Skin epidermis (tissue), 12 donors: ENCODE measurements around the gene DNAJC18.
"Not testable (repeated sequence)": the region's sequence is repeated elsewhere in the genome, so short reads cannot be mapped to it uniquely, and the experiment has no call there.

Experiments
- H3K27ac ChIP-seq, 21 experiments: fragments of 200-600 bp; sonication (generic) in 11 of 21; one replicate each; pipeline ENCODE4 v1.5.0; 2020; ENCODE audit warnings: mild to moderate bottlenecking in 3 of 21, inconsistent platforms in 2 of 21, moderate library complexity in 2 of 21
- H3K4me3 ChIP-seq, 7 experiments: fragments of 200-600 bp; sonication (generic) in 2 of 7; one replicate each; pipeline ENCODE4 v1.5.0; 2020; ENCODE audit warnings: inconsistent platforms in 2 of 7, mild to moderate bottlenecking in 2 of 7, moderate library complexity in 1 of 7

Gene DNAJC18

DNA sequence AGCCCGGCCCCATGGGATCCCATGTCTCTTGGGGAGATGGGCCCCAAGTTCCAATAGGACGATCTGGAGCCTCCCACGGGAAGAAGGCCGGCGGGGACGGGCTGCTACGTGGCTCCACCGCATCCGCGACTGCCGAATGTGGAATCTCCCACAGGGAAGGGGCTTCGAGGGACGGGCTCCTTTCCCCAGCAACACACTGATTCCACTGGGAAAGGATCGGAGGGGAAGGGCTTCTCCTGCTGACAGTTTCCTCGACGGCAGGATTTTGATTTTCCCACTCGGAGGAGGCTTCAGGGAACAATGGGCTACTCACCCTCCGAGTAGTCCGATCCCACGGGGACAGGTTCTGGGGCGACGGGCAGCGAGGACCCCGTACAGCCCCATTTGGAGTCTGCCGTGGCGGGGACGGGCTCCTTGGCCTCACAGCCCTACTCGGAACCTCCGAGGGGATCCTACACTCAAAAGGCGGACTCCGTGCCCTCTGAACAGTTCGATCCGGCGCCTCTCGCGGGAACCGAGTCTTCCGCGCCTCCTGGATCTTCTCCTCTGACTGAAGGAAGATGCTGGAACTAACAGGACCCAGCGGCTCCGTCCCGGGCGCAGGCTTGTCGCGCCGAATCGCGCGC lies 45.7 kb downstream of the DNAJC18 start:
- peak overlapping the region in 14 of 21 experiments; percentile 16 to 86 (median 66) for H3K27ac ChIP-seq
- peak overlapping the region; percentile 36 to 67 (median 51) for H3K4me3 ChIP-seq

- H3K27ac ChIP-seq = peak overlapping the region in 18 of 21 experiments; percentile 7 to 86 (median 64)
Observed at GRCh38 chr5:139392678-139393496, 46.4 kb downstream of the DNAJC18 start.

DNA sequence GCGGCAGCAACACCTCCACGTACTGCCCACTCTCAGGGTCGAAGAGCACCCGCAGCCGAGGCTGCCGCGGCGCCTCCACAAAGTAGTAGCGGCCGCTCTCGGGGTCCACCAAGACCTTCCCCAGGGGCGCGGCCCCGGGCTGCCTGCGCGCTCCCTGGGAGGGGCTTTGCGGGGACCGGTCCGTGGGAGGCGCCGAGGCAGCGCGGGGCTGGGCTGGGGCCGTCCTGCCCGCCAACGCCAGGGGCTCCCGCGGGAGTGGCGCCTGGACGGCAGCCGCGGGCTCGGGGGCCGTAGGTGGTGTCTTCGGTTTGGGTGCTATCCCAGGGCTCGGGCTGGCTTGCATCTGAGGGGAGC lies 47.0 kb downstream of the DNAJC18 start:
- Histone ChIP-seq H3K4me3 (peak overlapping the region; percentile 36 to 67 (median 51)), H3K27ac (peak overlapping the region in 20 of 21 experiments; percentile 7 to 86 (median 64))

More at GRCh38 chr5:139392678-139393496, 46.4 kb downstream of the DNAJC18 start:
- peak overlapping the region; percentile 36 to 67 (median 51) for H3K4me3 ChIP-seq

DNA sequence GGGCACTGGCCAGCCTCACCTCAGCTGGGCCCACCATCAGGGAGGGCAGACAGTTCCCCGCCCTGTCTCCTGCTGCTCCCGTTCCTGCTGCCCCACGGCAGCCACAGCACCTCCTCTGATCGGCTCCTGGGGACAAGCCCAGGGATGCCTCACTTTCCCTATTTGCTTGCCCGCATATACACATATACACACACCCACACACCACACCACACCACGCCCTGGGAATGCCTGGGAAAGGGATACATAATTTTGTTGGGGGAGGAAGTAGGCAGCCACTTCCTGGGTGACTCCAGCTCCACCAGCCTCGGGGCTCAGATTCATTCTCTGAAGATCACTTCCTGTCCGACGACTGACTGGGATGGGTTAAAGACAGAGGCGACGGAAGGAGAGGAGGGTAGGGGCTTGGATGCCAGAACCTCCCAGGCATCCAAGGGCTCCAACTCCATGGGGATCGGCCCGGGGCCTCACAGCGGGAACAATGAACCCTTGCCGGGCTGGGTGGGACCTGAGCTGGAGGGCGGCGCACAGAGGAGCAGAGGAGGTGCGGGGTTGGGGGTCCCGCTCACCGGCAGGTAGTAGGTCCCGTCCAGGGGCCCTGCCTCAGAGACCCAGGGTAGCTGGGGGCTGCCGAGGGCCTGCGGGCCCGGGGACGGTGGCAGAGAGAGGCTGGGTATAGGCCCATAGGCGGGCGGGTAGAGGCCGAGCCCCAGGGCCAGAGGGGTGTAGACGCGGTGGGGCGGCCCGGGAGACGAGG lies 47.6 kb downstream of the DNAJC18 start:
- H3K27ac ChIP-seq = peak overlapping the region; percentile 6 to 86 (median 63)
- peak overlapping the region; percentile 36 to 67 (median 51) for H3K4me3 ChIP-seq

DNA sequence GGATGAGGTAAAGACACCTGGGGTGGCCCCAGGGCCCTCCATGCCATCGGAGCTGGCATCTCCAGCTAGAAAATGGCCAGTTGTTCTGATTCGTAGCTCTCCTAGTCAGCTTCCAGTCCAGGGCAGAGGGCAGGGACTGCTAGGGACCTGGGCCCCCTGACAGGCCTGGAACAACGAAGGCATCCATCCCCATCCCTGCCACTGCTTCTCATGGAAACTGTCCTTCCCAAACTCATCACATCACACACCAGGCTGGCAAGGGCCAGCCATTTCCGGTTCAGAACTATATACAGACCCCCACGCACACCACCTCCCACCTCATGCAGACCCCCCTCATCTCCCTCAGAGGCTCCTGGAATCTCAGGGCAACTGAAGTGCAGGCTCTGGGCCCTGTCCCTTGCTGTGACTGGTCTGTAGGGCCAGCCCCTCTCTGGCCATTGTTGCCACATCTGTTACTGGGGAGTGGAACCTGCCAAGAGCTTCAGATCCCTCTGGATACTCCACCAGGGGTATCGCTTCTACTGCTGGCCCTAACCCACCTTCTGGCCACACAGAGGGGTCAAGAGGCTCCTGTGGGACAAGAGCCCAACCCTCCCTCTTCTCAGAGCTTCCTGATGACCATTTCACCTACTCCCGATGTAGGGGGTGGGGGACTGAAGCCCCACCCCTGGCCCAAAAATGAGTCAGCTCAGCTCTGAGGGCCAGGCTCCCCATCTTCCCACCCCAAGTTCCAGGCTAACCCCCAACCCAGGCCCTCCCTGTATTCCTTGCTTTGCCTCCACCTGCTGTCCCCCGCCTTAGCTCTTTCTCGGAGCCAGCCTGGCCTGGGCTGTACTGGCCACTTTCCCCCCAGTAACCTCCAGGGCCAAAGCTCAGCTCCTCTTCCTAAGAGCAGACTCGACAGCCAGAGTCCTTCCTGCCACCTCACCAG lies 48.4 kb downstream of the DNAJC18 start:
- Histone ChIP-seq H3K4me3 (peak overlapping the region in 2 of 7 experiments; percentile 50 to 62), H3K27ac (peak overlapping the region in 19 of 21 experiments; percentile 6 to 86 (median 63))

DNA sequence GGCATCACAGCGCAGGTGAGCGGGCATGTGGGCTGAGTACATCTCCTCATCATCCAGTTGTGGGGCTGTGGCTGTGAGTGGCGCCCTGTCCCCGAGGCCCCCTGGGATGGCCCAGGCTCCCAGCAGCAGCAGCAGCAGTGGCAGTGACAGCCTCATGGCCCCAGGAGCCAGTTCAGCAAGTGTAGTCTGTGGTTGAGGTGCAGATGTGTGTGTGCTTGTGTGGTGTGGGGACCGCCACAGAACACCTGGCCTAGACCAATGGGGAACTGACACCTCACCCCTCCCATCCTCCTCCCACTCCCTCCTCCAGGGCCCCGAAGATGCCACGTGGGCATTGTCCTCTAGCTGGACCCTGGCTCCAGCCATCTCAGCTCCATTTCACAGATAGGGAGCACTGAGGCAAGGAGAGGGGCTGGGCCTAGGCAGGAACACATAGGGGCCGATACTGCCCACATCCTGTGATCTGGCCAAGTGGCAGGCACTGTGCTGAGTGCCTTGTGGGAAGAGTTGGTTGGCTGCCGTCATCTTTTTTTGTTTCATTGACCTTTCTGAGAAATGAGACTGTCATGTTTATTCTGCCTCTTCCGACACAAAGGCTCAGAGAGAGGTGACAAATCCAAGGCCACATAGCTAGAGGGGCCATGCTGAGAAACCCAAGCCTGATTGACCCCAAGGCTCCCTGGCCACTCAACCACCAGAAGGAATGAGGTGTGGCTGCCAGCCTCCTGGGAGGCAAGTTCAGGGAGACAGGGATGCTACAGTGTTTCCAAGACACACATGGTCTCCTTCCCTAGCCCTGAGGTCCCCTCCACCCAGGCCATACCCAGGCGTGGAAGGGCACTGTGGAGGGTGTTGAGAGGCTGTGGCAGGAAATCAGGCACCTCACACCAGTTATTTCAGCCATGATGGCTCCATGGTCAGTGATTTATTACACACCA lies 49.4 kb downstream of the DNAJC18 start, which contains the start of gene MZB1:
TSS of gene MZB1 (minus strand) at position 213 of the 938 bp plus-strand sequence. CDS start at position 156, 57 bp downstream.
- peak within 1 kb of the TSS in 1 of 7 experiments; percentile 8 for H3K4me3 ChIP-seq
- H3K27ac ChIP-seq = peak within 1 kb of the TSS in 16 of 21 experiments; percentile 6 to 86 (median 64)

- Histone ChIP-seq H3K27ac (peak overlapping the region in 11 of 21 experiments; percentile 1 to 69 (median 19)), H3K4me3 (peak overlapping the region in 1 of 7 experiments; percentile 8)
Observed at GRCh38 chr5:139388198-139388821, 51.0 kb downstream of the DNAJC18 start.

GRCh38 chr5:139387611-139388197 lies 51.6 kb downstream of the DNAJC18 start:
- Histone ChIP-seq H3K27ac (peak overlapping the region in 11 of 21 experiments; percentile 1 to 69 (median 24)), H3K4me3 (no peak overlapping the region)

DNA sequence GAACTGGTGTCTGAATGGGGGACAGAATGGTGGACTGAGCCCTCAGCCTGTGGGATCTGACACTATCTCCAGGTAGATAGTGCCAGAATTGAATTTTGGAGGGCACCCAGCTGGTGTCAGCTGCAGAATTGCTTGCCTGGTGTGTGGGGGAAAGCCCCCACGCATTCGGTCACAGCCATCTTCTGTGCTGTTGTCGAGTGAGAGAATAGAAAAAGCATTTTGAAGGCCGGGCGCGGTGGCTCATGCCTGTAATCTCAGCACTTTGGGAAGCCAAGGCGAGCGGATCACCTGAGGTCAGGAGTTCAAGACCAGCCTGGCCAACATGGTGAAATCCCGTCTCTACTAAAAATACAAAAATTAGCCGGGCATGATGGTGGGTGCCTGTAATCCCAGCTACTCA lies 52.4 kb downstream of the DNAJC18 start:
- not testable (repeated sequence) for H3K4me3 ChIP-seq
- peak overlapping the region in 3 of 21 experiments; percentile 69 to 89 (median 84) for H3K27ac ChIP-seq

DNA sequence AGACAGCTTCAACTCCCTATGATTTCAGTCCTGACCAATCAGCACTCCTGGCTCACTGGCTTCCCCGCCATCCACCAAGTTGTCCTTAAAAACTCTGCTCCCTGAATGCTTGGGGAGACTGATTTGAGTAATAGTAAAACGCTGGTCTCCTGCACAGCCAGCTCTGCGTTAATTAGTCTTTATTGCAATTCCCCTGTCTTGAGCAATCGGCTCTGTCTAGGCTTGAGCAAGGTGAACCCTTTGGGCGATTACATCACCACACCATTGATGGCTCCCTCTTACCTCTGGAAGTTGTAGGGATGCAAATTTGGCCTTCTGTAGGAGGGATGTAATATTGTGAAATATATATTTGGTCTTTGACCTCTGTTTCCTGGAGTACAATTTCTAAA lies 53.3 kb downstream of the DNAJC18 start:
- peak overlapping the region in 16 of 21 experiments; percentile 5 to 93 (median 84) for H3K27ac ChIP-seq
- H3K4me3 ChIP-seq = no peak overlapping the region

DNA sequence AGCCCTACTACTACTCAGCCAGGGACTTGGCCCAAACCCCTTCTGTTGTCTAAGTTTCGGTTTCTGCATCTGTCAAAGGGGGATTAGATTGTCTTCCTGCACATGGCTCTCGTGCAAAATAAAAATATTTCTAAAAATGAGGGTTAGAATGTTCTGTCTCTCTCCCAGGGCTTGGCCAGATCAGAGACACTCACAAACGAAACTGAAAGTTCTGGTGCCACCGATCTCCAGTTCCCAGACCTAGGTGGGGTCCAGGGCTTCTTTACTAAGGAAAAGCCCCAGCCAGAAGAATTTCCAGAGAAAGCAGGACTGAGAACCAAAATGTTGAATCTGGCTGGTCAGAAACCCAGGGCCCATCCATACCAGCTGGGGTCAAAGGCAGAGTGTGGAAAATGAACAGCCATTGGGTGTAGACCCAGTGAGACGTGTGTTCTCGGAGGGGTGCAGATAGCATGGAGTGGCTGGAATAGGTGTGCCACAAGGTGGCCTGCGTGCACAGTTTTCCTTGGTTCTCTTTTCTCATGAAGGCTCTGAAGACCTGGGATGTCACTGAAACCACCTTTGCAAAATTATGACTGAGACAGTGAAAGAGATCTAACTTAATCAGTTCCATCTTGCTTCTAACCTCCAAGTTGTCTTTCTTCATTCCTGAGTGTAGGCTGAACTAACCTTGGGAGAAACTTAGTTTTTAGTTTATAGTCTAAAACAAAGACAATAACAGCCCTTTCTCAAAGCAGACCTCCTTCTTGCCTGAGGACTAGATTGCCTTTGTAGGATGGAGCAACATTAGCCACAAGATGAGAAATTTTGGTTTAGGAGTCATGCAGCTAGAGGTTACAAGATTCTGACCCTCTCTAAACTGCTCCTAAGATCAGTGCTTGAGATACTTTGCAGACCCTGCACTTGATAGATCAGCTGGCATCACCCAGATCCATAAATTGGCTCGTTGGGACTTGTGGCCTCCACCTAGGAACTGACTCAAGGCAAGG lies 54.0 kb downstream of the DNAJC18 start:
- Histone ChIP-seq H3K27ac (peak overlapping the region in 20 of 21 experiments; percentile 39 to 93 (median 84)), H3K4me3 (peak overlapping the region in 5 of 7 experiments; percentile 2 to 39 (median 19))

DNA sequence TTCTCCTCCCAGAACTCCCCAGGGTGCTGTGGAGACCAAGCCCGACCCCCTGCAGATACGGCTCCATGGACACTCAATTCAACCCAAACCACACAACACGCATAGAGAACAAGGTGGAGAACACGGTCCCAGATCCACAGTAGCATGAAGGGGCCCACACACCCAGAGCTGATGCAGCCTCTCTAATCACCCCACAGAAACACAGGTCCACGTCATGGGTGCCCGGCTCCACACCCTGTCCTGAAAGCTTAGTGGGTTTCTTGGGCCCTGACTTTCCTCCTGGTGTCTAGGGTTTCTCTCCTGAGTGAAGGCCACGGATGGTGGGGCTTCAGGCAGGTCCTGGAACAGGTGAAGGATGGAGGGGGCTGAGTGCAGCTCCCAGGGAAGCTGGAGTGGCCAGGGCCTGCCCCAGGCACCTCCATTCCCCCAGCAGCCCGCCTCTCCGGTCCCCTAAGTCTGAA lies 54.7 kb downstream of the DNAJC18 start:
- peak overlapping the region in 5 of 7 experiments; percentile 2 to 39 (median 19) for H3K4me3 ChIP-seq
- H3K27ac ChIP-seq = peak overlapping the region in 20 of 21 experiments; percentile 39 to 93 (median 84)

- Histone ChIP-seq H3K27ac (peak overlapping the region in 20 of 21 experiments; percentile 15 to 93 (median 84)), H3K4me3 (no peak overlapping the region)
Observed at GRCh38 chr5:139383993-139384590, 55.2 kb downstream of the DNAJC18 start.

- Histone ChIP-seq H3K4me3 (no peak within 1 kb of the TSS), H3K27ac (peak within 1 kb of the TSS in 20 of 21 experiments; percentile 32 to 93 (median 84))
Observed at GRCh38 chr5:139383275-139383992, 55.9 kb downstream of the DNAJC18 start, which contains the start of gene SLC23A1. TSS of gene SLC23A1 (minus strand) at chr5:139383297. CDS start at chr5:139383253, 44 bp downstream.
